GM21381 (cell line): ENCODE measurements around the gene RETN.

ENCODE experiments used
- ATAC-seq: cut with Tn5 transposase; IDR thresholded peaks from one replicate; pipeline ENCODE4 v1.9.1; 2021; ENCODE audit warnings: mild to moderate bottlenecking, moderate library complexity; ENCODE audit not compliant: unreplicated experiment

The RETN gene, protein sequence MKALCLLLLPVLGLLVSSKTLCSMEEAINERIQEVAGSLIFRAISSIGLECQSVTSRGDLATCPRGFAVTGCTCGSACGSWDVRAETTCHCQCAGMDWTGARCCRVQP

GRCh38 chr19:7668842-7669241 lies at the start of gene RETN:
TSS of gene RETN (plus strand) at chr19:7669049. CDS start at chr19:7669327, 278 bp downstream.
- ATAC-seq = no peak

- ATAC-seq = no peak
Observed at GRCh38 chr19:7619671-7620441, 49.0 kb upstream of the RETN start.

DNA sequence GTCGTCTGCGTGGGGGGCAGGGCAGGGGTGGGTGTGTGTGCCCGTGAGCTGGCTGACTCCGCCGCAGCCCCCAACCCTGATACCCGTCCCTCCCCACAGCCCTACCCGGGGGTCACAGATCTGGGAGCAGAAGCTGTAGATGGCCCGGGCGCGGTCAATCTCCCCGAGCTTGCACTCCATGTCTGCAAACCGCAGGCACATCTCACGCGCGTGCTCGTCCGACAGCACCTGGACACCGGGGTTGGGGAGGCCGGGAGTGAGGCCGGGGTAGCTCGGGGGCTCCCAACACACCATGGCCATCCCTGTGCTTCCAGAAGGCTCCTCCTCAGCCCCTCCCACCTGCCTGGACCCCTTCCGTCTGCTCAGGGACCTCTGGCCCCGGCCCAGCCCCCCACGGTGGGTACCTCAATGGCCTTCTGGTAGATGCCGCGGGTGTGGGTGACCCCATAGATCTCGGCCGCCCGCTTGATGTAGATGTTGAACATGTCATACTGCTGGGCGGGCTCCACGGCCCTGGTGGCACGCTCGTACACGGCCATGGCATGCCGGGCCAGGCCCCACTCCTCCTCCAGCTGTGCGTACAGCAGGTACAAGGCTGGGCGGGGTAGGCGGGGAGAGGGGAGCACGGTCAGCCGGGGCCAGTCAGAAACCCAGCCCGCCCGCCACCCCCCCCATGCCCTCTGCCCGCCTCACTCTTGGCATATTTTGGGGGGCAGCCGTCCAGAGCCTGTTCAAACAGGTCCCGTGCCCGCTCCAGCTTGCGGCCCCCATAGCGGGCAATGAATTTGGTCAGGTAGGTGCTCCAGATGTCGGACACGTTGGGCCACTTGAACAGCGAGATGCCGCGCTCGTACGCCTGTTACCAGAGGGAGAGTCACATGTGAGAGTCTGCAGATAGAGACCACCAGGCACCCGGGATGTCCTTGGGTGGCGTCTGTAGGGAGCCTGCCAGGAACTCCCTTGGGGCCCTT lies 48.1 kb upstream of the RETN start:
- ATAC-seq = no peak

DNA sequence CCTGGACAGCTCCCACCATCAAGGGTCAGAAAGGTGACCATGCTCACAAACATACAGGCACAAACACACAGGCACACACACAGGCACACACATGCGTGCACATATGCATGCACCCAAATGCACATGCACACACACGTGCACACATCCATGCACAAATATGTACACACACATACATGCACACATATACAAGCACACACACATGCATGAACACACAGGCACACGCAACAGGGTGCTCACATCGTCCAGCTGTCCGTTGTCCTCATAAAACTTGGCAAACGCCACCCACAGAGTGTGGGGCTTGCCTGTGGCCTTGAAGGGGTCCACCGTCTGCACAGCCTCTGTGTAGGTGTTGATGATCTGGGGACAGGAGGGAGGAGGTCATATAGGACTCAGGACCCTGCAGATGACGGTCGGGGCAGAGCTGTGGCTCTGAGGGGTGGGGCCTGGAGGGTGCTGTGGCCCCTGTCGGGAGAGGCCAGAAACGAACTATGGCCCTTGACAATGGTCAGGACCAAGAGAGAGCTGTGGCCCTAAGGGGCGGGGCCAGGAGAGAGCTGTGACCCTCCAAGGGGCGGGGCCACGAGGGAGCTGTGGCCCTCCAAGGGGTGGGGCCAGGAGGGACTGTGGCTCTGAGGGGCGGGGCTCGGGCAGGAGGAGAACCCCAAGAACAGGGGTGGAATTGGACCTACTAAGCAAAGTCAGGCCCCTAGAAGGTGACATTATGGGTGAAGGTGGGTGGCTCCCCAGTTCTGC lies 45.7 kb upstream of the RETN start:
- ATAC-seq = no peak

DNA sequence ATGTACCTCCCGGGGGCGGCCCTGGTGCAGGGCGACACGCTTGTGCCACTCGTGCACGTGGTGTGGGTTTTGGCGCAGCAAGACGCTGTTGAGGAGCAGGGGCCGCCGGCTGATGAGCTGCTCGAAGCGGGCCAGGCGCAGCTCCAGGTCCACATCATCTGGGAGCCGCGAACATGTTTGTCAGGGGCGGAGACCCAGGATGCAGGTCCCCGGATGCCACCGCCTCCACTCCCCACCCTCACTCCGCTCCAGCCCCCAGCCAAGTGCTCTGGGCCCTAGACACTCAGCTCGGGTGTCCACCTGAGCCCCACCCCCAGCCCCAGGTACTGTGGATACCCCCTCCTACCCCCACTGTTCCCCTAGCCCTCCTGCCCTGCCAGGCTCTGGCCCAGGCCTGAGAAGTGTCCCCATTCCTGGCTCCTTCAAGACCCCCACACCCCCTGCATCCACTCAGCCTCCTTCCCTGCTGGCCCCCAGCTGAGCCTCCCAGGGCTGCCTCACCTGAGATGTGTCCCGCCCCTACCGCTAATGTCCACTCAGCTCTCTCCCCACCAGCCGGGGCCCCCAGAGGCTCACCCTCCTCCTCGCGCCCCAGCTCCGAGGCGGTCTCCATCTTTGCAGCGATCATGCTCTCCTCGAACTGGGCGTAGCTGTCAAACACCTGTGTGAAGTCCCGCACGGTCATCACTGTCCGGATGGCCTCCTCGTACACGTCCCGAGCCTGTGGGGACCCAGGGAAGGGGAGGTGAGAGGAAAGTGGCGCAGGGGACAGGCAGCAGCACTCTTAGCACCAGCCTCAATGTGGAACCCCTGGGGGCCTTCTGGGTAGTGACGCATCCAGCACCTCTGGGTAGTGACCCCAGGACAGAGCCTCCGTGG lies 44.9 kb upstream of the RETN start:
- ATAC-seq = no peak

DNA sequence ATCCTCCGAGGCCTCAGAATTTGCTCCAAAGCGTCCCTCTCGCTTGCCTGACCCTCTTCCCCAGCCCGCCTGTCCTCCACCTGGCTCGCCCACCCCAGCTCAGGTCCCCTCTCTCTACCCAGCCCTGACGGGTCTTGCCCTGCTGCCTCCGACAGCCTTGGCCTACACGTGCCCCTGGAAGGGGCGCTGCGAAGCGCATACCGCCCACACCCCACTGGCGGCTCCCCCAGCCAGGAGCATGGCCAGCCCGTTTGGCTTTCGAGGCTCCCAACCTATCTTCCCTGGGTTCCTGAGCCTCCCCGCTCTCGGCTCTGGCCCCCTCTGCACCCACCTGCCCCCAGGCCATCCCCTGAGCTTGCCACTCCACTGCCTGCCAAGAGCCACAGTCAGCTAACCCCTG lies 44.0 kb upstream of the RETN start:
- no peak for ATAC-seq

DNA sequence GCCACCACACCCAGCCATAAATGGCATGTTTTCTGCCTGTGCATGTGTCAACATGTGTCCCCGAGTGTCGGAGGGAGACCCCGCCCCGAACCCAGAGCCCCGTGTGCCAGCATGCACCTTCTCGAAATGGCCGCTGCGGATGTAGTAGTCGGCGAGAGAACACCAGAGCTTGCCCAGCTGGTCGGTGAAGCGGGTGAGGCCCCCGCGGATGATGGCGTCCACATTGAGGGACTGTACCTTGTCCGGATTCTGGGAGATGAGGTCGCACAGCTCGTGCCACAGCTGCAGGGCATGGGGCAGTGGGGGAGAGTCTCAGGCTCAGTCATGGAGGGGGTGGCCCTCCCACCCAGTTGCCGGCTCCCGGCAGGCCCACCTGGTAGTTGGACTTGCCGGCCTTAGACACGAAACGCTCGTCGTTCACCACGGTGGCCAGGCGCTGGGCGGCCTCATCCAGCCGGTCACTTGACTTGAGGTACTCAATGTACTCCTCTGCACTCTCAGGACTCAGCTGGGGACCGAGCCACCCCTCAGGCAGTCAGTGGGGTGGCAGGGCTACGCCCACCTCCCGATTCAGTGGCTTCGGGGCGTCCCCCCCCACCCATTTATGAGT lies 43.0 kb upstream of the RETN start:
- no peak for ATAC-seq

DNA sequence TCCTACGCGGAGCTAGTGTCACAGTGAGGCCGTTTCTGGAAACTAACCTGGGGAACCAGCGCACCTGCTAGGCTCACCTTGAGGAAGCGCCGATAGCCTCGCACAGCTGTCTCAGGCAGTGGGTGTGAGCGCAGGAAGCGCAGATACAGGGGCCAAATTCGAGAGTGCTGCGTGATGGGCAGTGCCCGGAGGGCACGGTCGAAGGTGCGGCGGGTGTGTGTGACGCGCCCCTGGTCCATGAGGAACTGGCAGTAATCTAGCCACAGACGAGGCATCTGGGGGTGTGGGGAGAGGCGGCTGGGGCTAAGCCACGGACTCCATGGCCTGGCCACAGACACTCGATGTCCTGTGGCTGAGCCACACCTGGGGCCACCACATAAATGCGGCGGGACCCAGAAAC lies 41.7 kb upstream of the RETN start:
- no peak for ATAC-seq

GRCh38 chr19:7628589-7629311 lies 40.1 kb upstream of the RETN start:
- no peak for ATAC-seq

GRCh38 chr19:7629347-7630054 lies 39.3 kb upstream of the RETN start, which contains the start of the genes PET100 and XAB2:
TSS of gene PET100 (plus strand) at chr19:7629793. CDS start at chr19:7629834, 41 bp downstream.
TSS of gene XAB2 (minus strand) at chr19:7629545. CDS start at chr19:7629527, 18 bp downstream.
- peak; percentile 90 for ATAC-seq

- ATAC-seq = no peak
Observed at GRCh38 chr19:7631577-7631976, 37.3 kb upstream of the RETN start.

DNA sequence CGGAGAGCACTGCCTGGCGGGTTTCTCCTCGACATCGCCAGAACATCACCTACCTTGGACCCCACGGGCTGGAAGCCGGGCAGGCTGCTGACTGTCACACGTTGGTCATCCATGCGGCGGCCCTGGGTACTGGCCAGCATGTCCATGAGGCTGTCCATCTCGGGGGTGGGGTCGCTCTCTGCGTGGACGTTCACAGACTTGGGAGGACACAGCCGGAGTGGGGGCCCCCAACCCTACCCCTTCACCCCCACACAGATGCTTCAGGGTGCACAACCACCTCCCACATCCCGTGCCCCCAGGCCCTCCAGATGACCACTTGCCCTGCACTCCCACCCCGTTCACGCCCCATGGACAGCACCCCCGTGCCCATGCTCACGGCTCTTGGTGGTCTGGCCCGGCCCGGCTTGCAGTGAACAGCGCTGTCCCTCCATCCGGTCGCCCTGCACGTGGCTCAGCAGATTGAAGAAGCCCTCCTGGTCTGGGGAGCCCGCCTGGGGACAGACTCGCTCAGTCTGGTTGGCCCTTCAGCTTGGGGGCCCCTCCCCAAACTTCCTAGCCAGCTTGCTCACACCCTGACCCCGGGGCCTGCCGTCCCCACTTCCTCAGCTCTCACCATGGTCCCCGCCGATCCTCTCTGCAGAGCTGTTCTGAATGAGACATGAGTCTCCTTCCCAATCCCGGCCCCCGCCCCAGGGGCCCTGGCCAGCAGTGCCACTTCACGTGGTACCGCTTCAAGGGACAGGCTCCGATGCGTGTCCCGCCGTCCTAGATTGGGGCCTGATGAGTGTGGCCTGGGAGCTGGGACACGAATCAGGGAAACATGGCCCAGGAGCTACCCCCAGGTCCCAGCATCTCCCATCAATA lies 36.3 kb upstream of the RETN start:
- no peak for ATAC-seq

- ATAC-seq = no peak
Observed at GRCh38 chr19:7633698-7634097, 35.2 kb upstream of the RETN start, which contains the start of gene PCP2. TSS of gene PCP2 (minus strand) at chr19:7633719. CDS start at chr19:7633457, 262 bp downstream.

DNA sequence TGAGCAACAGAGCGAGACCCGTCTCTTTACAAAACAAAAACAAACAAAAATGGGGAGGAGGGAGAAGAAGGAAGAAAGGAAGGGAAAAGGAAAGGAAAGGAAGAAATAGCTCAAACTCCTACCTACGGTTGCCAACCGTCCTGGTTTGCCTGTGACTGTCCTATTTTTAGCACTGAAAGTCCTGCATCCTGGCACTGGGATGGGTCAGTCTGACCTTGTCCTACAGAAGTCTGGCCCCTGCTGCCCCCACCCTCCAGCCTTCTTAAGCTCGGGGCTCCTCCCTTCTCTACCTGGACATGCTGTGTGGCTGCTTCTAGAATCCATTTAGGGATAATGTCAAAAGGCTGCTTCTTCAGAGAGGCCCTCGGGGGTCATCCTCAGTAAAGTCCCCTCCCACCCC lies 33.2 kb upstream of the RETN start:
- ATAC-seq = no peak

GRCh38 chr19:7636317-7636690 lies 32.5 kb upstream of the RETN start:
- ATAC-seq = no peak

GRCh38 chr19:7636691-7637373 lies 32.0 kb upstream of the RETN start, which contains the start of gene STXBP2:
TSS of gene STXBP2 (plus strand) at chr19:7637110. CDS start at chr19:7637150, 40 bp downstream.
- ATAC-seq = peak; percentile 70
